Ishikawa (cell line): ENCODE results near the gene DIP2B.

Experiments used
- CEBPB ChIP-seq: IDR thresholded peaks from 2 replicates; pipeline ENCODE4 v1.6.1; 2012
- CREB1 ChIP-seq: IDR thresholded peaks from 2 replicates; pipeline ENCODE4 v1.6.1; 2012; ENCODE audit warnings: low read depth
- EGR1 ChIP-seq: IDR thresholded peaks from 2 replicates; pipeline ENCODE4 v1.6.1; 2012
- EP300 ChIP-seq: IDR thresholded peaks from 2 replicates; pipeline ENCODE4 v1.6.1; 2012; ENCODE audit warnings: borderline replicate concordance
- MAX ChIP-seq: IDR thresholded peaks from 2 replicates; pipeline ENCODE4 v1.6.1; 2012
- RAD21 ChIP-seq: IDR thresholded peaks from 2 replicates; pipeline ENCODE4 v1.6.1; 2012; ENCODE audit warnings: low read depth
- TAF1 ChIP-seq: IDR thresholded peaks from 2 replicates; pipeline ENCODE4 v1.6.1; 2012; ENCODE audit warnings: low read depth, mild to moderate bottlenecking
- TCF12 ChIP-seq: IDR thresholded peaks from 2 replicates; pipeline ENCODE4 v1.6.1; 2012; ENCODE audit warnings: low read depth
- TEAD4 ChIP-seq: IDR thresholded peaks from 2 replicates; pipeline ENCODE4 v1.6.1; 2012
- YY1 ChIP-seq: IDR thresholded peaks from 2 replicates; pipeline ENCODE4 v1.6.1; 2012; ENCODE audit warnings: low read depth
- ZBTB7A ChIP-seq: IDR thresholded peaks from 2 replicates; pipeline ENCODE4 v1.6.1; 2012; ENCODE audit warnings: low read depth

- TF ChIP-seq TAF1: no peak
- no peak for TF ChIP-seq EGR1
- TF ChIP-seq ZBTB7A: no peak
- no peak for TF ChIP-seq TCF12
- no peak for TF ChIP-seq CEBPB
- no peak for TF ChIP-seq CREB1
- no peak for TF ChIP-seq MAX
- no peak for TF ChIP-seq YY1
- no peak for TF ChIP-seq EP300
- TF ChIP-seq TEAD4: no peak
- TF ChIP-seq RAD21: no peak
These were observed 224.1 kb downstream of the DIP2B start for GRCh38 chr12:50728841-50729240.
